HG03571 (cell line): ENCODE results near the gene RAD51B.

Source experiments
- ATAC-seq: cut with Tn5 transposase; IDR thresholded peaks from one replicate; pipeline ENCODE4 v1.9.1; 2021; ENCODE audit not compliant: unreplicated experiment

The RAD51B gene

DNA sequence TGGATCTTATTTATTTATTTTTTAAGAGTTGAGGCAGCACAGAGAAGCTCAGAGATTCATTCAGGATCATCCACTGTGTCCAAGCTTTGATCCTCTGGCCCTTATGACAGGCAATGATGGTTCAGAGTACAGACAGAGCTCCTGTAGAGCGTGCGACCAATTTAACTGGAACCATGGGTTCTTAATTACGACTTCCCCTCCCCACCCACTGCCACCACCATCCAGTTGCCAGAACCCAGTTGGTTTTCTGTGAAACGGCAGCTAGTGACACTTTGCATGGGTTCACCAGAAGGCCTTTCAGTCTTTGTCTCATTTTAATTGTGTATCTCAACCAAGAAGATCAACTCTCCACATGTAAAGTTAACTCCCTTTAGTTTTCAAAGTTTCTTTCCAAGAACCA is 495.1 kb downstream of the RAD51B start:
- ATAC-seq: no peak

DNA sequence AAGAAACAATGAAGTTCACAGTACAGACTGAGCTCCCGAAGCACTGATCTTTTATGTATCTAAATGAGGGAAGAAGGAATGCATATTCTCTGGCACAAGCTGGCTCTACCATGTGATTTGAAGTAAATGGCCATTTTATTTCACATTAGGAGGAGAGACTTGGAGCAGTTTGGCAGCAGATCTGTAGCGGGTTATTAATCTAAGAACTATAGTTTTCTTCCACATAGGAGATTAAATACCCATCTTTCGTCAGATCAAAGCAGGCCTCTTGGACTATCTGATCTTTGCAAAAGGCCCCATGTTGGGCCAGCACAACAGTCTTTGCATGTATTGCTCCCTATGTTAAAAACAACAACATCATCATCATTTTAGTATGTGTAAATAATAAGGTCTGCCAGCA is 495.5 kb downstream of the RAD51B start:
- ATAC-seq: no peak

DNA sequence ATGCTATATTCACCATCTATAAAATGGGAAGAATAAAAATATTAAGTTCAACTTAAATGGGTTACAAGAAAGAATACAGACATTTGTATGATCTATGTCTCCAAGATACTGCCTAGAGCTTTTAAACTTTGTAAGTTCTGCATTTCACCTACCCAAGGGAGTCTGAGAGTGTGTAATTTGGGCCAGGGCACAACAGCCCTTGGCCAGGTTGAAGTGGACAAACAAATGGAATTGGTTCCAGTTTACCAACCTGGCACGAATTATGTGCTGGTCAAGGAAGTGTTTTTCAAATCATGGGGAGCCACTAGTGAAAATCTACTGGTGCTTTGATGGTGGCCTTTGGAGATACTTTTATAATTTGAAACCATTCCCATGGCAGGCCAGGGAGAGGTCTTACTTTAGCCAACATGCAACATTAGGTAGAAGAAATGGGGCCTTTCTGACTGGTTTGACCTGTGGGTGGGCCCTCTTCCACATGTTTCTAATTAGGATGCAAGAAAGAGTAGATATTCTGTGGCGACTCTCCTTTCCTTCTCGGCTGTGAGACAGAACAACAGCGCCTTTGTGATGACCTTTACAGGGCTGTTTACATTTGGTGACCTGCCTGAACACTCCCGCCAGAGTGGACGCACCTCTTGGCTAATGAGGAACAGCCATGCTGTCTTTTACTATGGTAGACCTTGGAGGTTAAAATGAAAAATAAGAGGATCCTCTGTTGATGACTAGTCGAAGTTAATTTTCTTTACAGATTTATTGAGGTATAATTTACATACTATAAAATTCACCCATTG is 496.7 kb downstream of the RAD51B start:
- ATAC-seq: no peak

GRCh38 chr14:68317239-68317638 is 497.7 kb downstream of the RAD51B start:
- ATAC-seq: no peak

- ATAC-seq: no peak
These were observed 499.2 kb downstream of the RAD51B start for GRCh38 chr14:68318828-68319227.

GRCh38 chr14:68320495-68320894 is 500.9 kb downstream of the RAD51B start:
- ATAC-seq: no peak

DNA sequence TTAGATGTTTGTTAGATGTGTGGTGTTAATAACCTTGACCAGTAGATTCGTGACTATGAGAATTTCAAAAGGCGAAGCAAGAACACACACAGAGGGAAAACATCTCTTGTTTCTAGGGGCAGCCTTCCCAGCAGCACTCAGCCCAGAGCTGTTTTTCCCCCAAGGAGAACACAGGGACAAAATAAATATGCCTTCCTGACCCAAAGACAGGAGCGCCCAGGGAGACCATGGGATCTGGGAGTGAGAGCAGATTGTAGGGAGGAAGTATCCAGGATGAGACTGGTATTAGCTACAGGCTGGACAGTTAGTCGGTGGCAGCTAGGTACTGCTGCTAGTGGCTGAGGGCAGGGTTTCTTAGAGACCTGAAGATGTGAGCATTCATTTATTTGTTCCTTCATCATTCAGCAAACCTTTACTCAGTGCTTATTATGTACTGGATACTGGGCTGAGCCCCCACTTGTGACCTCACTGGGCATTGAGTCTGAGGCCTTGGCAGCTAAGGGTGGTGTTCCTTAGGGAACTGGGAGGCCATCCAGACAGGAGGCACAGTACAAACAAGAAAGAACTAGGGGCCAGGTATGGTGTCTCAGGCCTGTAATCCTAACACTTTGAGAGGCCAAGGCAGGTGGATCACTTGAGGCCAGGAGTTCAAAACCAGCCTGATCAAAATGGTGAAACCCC is 503.5 kb downstream of the RAD51B start:
- no peak for ATAC-seq

DNA sequence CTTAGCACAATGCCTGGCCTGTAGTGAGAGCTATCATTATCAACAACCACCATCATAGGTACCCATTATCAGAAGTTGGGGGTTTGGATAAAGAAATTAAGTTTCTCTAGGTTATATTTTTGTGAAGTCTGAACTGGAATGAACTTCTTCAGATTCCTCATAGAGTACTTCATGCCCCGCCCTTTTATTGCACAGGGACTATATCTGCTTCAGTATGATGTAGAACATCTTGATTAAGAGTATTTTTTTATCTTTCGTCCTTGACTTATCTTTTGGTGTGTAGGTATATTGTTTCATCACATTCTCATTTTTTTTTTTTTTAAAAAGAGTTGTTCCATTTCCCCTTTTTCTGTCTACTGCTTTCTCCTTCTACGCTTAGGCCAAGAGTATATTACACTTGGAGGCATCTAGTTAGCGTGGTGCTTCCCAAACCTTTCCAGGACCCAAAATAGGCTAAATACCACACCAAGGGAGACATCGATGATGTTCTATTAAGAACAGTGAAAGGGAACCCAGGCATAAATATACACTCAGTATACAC is 505.8 kb downstream of the RAD51B start:
- no peak for ATAC-seq

- no peak for ATAC-seq
These were observed 507.7 kb downstream of the RAD51B start for GRCh38 chr14:68327231-68327630.

DNA sequence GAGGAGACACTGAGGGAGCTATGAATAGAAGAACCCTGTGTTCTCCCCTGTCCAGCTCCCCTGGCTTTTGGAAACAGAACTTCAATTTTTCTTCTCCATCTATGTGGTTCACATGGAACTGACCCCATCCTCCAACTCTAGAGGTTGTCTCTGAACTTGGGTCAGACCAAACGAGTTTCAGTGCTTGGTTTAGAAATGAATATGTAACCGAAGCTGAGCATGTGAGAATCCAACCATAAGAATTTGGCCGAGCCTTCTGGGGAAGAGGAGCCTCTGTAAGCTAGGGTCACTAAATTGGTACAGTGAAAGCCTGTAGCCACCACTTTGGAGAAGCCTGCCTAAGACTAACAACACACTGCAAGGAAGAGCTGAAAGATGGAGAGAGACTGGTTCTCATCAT is 508.9 kb downstream of the RAD51B start:
- ATAC-seq: no peak

- ATAC-seq: no peak
These were observed 511.8 kb downstream of the RAD51B start for GRCh38 chr14:68331426-68331825.

- ATAC-seq: no peak
These were observed 512.4 kb downstream of the RAD51B start for GRCh38 chr14:68331991-68332390.

- no peak for ATAC-seq
These were observed 513.7 kb downstream of the RAD51B start for GRCh38 chr14:68333262-68333661.

GRCh38 chr14:68335312-68335711 is 515.7 kb downstream of the RAD51B start:
- ATAC-seq: no peak

DNA sequence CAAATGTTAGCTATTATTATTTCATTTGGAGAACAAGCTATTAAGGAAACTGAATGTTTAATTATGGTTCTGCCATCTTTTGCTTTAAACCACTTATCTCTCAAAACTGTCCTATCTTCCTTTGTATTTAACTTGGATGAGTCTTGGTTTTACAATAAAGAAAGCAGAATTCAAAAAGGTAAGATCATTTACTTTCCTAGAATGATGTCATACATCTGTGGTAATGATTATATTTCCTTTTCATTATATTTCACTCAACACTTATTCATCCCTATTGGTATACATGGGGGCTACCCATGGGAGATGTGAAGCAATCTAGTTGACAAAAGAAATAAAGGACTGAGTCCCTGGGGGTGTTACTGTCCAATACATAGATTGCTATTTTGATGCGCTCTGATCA is 516.6 kb downstream of the RAD51B start:
- ATAC-seq: no peak

- no peak for ATAC-seq
These were observed 517.7 kb downstream of the RAD51B start for GRCh38 chr14:68337279-68337678.

GRCh38 chr14:68340262-68340661 is 520.7 kb downstream of the RAD51B start:
- ATAC-seq: no peak

GRCh38 chr14:68341411-68342212 is 522.0 kb downstream of the RAD51B start:
- peak; percentile 57 for ATAC-seq

DNA sequence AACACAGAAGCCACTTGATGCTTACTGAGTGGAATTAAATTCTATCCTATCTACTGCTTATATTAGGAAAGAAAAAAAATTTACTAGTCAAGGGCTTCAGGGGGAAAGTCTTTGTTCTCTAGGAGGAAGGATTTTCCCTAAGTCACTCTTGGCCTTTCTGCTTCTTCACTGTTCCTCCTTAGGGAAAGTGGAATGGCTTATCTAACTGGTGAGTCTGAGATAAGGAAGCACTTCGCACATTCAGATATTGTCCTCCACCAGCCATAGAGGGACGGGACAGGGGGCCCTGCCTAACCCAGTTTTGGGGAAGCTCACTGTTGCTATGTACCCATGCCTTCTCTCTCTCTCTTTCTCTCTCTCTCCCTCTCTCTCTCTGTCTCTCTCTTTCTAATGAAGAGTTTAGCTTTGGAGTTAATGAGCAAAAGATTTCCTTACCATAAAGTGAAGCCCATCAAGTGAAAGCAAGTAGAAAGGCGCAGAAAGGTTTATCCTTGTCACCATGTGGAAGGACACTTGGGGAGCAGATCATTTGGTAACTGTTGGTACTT is 522.7 kb downstream of the RAD51B start:
- no peak for ATAC-seq

DNA sequence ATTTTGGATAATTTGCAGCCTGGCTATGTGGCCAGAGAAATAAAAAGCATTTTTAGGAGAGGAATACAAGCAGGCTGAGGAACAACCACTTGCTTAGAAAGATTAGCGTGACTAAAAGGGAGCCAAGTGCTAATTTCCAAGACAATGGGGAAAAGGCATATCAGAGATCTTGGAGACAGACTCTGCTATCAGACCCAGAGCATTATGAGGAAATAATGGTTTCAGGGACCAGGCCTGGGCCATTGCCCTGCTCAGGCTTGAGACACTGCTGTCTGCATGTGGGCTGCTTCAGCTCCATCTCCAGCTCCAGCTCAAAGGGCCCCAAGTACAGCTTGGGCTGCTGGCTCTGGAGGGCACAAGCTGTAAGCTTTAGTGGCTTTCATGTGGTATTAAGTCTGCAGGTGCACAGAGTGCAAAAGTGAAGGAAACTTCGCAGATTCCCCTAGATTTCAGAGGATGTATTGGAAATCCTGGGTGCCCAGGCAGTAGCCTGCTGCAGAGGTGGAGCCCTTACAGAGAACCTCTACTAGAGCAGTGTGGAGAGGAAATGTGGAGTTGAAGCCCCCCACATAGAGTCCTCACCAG is 524.0 kb downstream of the RAD51B start:
- ATAC-seq: no peak

DNA sequence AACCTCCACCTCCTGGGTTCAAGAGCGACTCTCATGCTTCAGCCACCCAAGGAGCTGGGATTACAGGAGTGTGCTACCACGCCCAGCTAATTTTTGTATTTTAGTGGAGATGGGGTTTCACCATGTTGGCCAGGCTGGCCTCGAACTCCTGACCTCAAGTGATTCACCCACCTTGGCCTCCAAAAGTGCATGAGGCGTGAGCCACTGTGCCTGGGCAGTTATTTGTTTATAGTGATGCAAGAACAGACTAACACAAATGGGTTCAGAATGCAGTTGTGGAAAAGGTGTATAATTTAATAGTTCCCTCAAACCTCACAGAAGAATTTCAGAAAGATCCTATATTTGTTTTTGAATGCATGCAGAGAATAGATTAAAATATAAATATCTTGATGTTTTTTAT is 526.2 kb downstream of the RAD51B start:
- ATAC-seq: no peak
